OCI-LY3 (cell line): Measurements from ENCODE around the gene PITPNM2.

Experiments used
- H2AFZ ChIP-seq: fragments of 200-600, 300-600 bp; shearing (Covaris generic); 2 replicates; pipeline ENCODE4 v1.6.0; 2014; ENCODE audit warnings: antibody characterized with exemption, low read depth, low read length
- H3K27ac ChIP-seq: fragments of 200-600, 300-600 bp; sonication (generic); 2 replicates; pipeline ENCODE4 v1.5.1; 2014; ENCODE audit warnings: mild to moderate bottlenecking, low read length, moderate library complexity, mixed read lengths
- H3K27me3 ChIP-seq: fragments of 200-600, 300-600 bp; sonication (generic); 2 replicates; pipeline ENCODE4 v1.6.1; 2014; ENCODE audit warnings: low read depth, low read length, mixed read lengths
- H3K36me3 ChIP-seq: fragments of 200-600, 300-600 bp; sonication (generic); replicated peaks from 2 replicates; pipeline ENCODE3; 2014; ENCODE audit warnings: low read depth, low read length, mixed read lengths
- H3K4me1 ChIP-seq: fragments of 300-600, 200-600 bp; sonication (generic); 2 replicates; pipeline ENCODE4 v1.6.1; 2014; ENCODE audit warnings: low read length, mixed read lengths
- H3K4me2 ChIP-seq: fragments of 200-600, 300-600 bp; sonication (generic); 2 replicates; pipeline ENCODE4 v1.6.1; 2014; ENCODE audit warnings: low read length, mixed read lengths
- H3K4me3 ChIP-seq: fragments of 300-600, 200-600 bp; sonication (generic); 2 replicates; pipeline ENCODE4 v1.5.1; 2014; ENCODE audit warnings: antibody characterized with exemption, mild to moderate bottlenecking, low read length, moderate library complexity
- H3K79me2 ChIP-seq: fragments of 300-600, 200-600 bp; shearing (Covaris generic); 2 replicates; pipeline ENCODE4 v1.6.1; 2014; ENCODE audit warnings: mild to moderate bottlenecking, low read length, mixed read lengths
- H3K9ac ChIP-seq: fragments of 300-600, 200-600 bp; shearing (Covaris generic); 2 replicates; pipeline ENCODE4 v1.6.0; 2014; ENCODE audit warnings: mild to moderate bottlenecking, low read length, moderate library complexity
- H3K9me3 ChIP-seq: fragments of 200-600, 300-600 bp; shearing (Covaris generic); 2 replicates; pipeline ENCODE4 v1.6.1; 2014; ENCODE audit warnings: low read length, mixed read lengths; ENCODE audit not compliant: insufficient read depth
- H4K20me1 ChIP-seq: fragments of 200-600, 300-600 bp; sonication (generic); 2 replicates; pipeline ENCODE4 v1.6.1; 2016; ENCODE audit warnings: low read length, mixed read lengths; ENCODE audit not compliant: insufficient read depth
- EZH2phosphoT487 ChIP-seq: fragments of 200-600 bp; shearing (Covaris generic); IDR thresholded peaks from 2 replicates; pipeline ENCODE4 v1.6.1; 2018; ENCODE audit warnings: antibody characterized with exemption, mixed run types, low read depth
- TF ChIP-seq, protein P1 (sequence below): fragments of 200-600, 300-600 bp; sonication (generic); IDR thresholded peaks from 2 replicates; pipeline ENCODE4 v1.5.1; 2014; ENCODE audit warnings: antibody characterized with exemption, low read length, low read depth

PITPNM2 gene

DNA sequence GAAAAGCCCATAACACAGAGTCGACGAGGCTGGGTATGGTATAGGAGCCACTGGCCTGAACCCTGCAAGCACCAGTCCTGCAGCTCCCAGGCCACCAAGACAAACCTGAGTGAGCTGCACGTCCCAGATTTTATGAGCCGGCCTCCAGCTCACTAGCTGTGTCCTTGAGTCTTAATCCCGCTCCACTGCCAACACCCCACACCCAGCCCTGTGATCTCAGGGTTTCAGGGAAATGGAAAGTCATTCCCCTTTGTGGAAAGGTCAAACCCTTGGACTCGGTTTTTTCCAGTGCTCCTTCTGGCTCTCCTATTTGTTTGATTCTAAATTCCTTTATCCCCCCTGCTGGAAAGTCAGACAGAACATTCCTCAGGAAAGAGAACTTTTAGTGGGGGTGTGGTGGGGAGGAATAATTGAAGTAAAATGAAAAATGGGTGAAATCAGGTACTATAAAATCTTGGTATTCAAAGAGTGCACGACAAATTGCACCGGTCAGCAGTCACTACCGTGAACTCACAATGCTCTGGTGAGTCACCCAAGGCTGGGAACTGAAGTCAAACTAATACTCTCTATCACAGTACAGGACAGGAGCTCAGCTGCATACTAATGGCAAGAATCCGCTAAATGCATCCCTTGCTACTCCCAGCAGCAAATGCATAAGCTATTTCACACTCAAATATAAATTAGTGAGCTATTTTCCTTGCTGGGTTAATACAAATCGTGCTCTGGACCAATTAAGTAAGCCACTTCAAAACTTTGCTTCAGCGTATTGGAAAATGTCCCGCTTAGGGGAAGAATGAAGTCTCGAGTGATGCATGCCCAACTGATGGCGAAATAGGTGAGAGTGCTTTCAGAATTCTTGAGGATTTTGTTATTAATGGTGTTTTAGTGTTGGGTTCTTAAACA, 9.0 kb downstream of the PITPNM2 start:
- H3K4me1 ChIP-seq: no peaks in the 10 kb centered on the region
- H3K9ac ChIP-seq: no peak overlapping the region
- H3K79me2 ChIP-seq: no peaks in the 10 kb centered on the region

DNA sequence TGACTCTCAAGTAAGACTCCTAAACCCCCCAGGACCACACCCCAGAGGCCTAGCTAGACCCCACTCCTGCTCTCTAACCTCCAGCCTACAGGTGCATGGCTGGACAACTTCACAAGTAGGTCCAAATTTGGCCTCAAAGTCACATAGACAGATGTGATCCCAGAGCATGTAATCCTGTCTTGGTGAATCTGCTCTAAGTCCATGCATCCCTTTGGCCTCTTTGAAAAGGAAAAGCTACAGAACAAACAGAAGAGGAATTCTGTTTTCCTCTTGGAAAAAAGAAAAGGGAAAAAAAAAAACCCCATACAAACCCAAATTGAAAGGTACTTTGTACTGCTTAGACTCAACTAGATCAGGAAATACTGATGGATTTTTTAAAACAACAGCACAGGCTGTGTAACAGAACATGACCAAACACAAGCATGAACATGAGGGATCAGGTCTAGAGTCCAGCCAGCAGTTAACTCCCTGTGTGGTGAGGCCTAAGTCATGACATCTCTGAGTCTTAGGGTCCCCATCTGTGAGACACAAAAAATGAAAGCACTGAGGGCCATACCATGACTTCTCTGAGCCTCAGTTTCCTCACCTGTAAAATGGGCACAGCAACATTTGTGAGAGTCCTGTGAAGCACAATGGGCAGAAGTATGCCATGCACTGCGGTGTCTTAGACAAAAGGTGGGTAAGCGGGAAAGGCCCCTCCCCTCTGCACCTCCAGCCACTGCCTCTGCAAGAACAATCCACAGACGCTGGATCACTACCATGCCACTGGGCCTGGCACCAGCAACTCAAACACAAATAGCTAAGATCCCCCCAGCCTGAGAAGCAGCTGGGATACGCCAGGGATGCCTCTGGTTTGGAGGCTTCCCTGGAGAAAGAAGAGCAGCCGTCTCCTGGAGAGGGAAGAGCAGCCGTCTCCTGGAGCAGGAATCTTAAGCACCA, 9.9 kb downstream of the PITPNM2 start:
- Histone ChIP-seq H2AFZ (no peak overlapping the region), H3K27me3 (no peaks in the 10 kb centered on the region), H3K79me2 (no peaks in the 10 kb centered on the region), H3K4me2 (no peak overlapping the region), H4K20me1 (no peaks in the 10 kb centered on the region), H3K4me1 (no peaks in the 10 kb centered on the region), H3K27ac (no peak overlapping the region), H3K9ac (no peak overlapping the region), H3K36me3 (no peaks in the 10 kb centered on the region), H3K9me3 (no peaks in the 10 kb centered on the region), H3K4me3 (no peak overlapping the region)
- TF ChIP-seq, protein P1, sequence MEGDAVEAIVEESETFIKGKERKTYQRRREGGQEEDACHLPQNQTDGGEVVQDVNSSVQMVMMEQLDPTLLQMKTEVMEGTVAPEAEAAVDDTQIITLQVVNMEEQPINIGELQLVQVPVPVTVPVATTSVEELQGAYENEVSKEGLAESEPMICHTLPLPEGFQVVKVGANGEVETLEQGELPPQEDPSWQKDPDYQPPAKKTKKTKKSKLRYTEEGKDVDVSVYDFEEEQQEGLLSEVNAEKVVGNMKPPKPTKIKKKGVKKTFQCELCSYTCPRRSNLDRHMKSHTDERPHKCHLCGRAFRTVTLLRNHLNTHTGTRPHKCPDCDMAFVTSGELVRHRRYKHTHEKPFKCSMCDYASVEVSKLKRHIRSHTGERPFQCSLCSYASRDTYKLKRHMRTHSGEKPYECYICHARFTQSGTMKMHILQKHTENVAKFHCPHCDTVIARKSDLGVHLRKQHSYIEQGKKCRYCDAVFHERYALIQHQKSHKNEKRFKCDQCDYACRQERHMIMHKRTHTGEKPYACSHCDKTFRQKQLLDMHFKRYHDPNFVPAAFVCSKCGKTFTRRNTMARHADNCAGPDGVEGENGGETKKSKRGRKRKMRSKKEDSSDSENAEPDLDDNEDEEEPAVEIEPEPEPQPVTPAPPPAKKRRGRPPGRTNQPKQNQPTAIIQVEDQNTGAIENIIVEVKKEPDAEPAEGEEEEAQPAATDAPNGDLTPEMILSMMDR: no peak
- no peak for TF ChIP-seq EZH2phosphoT487

More for the DNA sequence above, 9.0 kb downstream of the PITPNM2 start:
- Histone ChIP-seq H3K4me3 (no peak overlapping the region), H3K36me3 (no peaks in the 10 kb centered on the region), H4K20me1 (no peaks in the 10 kb centered on the region), H3K27me3 (no peaks in the 10 kb centered on the region), H3K9me3 (no peaks in the 10 kb centered on the region), H3K4me2 (no peak overlapping the region), H2AFZ (no peak overlapping the region), H3K27ac (no peak overlapping the region)
- TF ChIP-seq, protein P1: no peak
- no peak for TF ChIP-seq EZH2phosphoT487

GRCh38 chr12:123139926-123140675, 10.8 kb downstream of the PITPNM2 start:
- Histone ChIP-seq H3K27ac (no peak overlapping the region), H3K9ac (no peak overlapping the region), H3K4me1 (no peaks in the 10 kb centered on the region), H3K4me3 (no peak overlapping the region), H3K79me2 (no peaks in the 10 kb centered on the region), H3K9me3 (no peaks in the 10 kb centered on the region), H4K20me1 (no peaks in the 10 kb centered on the region), H3K27me3 (no peaks in the 10 kb centered on the region), H3K4me2 (no peak overlapping the region), H2AFZ (no peak overlapping the region), H3K36me3 (no peaks in the 10 kb centered on the region)
- TF ChIP-seq, protein P1: no peak
- no peak for TF ChIP-seq EZH2phosphoT487
